Mammary epithelial cell (primary cell): ENCODE results near the gene GPRIN3.

Experiments used
- EZH2 ChIP-seq: IDR thresholded peaks from 2 replicates; pipeline ENCODE4 v1.6.1; 2012; ENCODE audit warnings: low read length, inconsistent platforms, borderline replicate concordance
- TF ChIP-seq, protein P1 (sequence below), 2 donors: IDR thresholded peaks in 1 of 2; conservative IDR thresholded peaks in 1 of 2; 2 replicates each; pipeline ENCODE4 v1.5.1; 2011 to 2012; ENCODE audit warnings: inconsistent platforms in 2 of 2, low read length in 2 of 2, mild to moderate bottlenecking in 2 of 2, control low read depth in 1 of 2, low read depth in 1 of 2; ENCODE audit not compliant: insufficient read depth in 1 of 2; ENCODE audit errors: extremely low read depth in 1 of 2

DNA sequence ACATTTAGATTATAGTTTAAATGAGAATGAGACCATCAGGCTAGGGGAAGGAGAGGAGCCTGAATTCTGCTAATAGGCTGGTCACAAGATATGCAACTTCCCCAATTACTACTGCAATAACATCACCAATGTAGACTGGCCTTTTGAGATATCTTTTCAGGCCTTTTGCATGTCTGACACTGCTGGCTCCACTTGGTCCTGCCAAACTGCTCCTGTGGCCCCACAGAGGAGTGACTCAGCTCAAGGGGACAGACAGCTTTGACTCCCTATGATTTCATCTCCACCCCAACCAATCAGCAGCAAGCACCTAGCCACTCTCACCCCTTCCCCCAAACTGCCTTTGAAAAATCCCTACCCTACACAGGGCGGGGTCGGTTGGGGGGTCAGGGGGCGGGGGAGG is 22.8 kb downstream of the GPRIN3 start:
- TF ChIP-seq, protein P1, sequence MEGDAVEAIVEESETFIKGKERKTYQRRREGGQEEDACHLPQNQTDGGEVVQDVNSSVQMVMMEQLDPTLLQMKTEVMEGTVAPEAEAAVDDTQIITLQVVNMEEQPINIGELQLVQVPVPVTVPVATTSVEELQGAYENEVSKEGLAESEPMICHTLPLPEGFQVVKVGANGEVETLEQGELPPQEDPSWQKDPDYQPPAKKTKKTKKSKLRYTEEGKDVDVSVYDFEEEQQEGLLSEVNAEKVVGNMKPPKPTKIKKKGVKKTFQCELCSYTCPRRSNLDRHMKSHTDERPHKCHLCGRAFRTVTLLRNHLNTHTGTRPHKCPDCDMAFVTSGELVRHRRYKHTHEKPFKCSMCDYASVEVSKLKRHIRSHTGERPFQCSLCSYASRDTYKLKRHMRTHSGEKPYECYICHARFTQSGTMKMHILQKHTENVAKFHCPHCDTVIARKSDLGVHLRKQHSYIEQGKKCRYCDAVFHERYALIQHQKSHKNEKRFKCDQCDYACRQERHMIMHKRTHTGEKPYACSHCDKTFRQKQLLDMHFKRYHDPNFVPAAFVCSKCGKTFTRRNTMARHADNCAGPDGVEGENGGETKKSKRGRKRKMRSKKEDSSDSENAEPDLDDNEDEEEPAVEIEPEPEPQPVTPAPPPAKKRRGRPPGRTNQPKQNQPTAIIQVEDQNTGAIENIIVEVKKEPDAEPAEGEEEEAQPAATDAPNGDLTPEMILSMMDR (conservative IDR thresholded peaks at IDR 0.05 in 1 of 2, IDR thresholded peaks at IDR 0.05 in 1 of 2; ENCODE audit: extremely low read depth in 1 of 2, insufficient read depth in 1 of 2, low read depth in 1 of 2, low read length in 2 of 2) = no peak
- TF ChIP-seq EZH2 = no peak
